ENCODE data around the gene CSNK2A1. TPM values are rescaled to one million over a fixed set of nuclear protein-coding genes. Genes with fewer than 3 reads are reported as not detected.

The CSNK2A1 gene
- total and polyA plus RNA-seq, 2 experiments from 2014 or later = 85.1 to 244 TPM

GRCh38 chr20:568097-568652 lies 24.6 kb upstream of the CSNK2A1 start:
- H3K4me3 ChIP-seq = no peak overlapping the region
- no peak overlapping the region for H3K4me3 Mint-ChIP-seq
- no peaks in the 10 kb centered on the region; the same call in 2 of the 3 replicates for H3K9me3 Mint-ChIP-seq
- H3K79me2 ChIP-seq (replicated peaks; ENCODE audit: insufficient read depth) = no peaks in the 10 kb centered on the region
- peaks cover 10% of the 10 kb centered on the region for H3K27me3 Mint-ChIP-seq (ENCODE audit: insufficient read depth, low read depth, poor library complexity)
- ATAC-seq (peak; percentile 48), DNase-seq (ENCODE audit: low spot score) (no peak)
- TF ChIP-seq ETS1 (IDR thresholded peaks at IDR 0.05) = no peak
- TF ChIP-seq NANOG (IDR thresholded peaks at IDR 0.05; ENCODE audit: borderline replicate concordance) = no peak
- TF ChIP-seq EZH2 (IDR thresholded peaks at IDR 0.05; ENCODE audit: low read depth, unreplicated experiment) = no peak
- no peak for TF ChIP-seq CREB1 (CRISPR knock-in tag; IDR thresholded peaks at IDR 0.05; ENCODE audit: low read depth)
- no peak for TF ChIP-seq ZNF331 (CRISPR knock-in tag; IDR thresholded peaks at IDR 0.05; ENCODE audit: low read depth)
- no peak for TF ChIP-seq STAT1 (IDR thresholded peaks at IDR 0.05; ENCODE audit: unreplicated experiment)
- no peak for TF ChIP-seq JUNB (IDR thresholded peaks at IDR 0.05; ENCODE audit: unreplicated experiment)
- TF ChIP-seq ZNF462 (CRISPR knock-in tag; IDR thresholded peaks at IDR 0.05) = no peak
- no peak for TF ChIP-seq REST (IDR thresholded peaks at IDR 0.05; ENCODE audit: unreplicated experiment)
- TF ChIP-seq ZNF114 (CRISPR knock-in tag; IDR thresholded peaks at IDR 0.05) = no peak
- TF ChIP-seq CTCF (conservative IDR thresholded peaks at IDR 0.05; ENCODE audit: low read depth in 2 of 2) = no peak
- no peak for TF ChIP-seq POLR2AphosphoS5 (IDR thresholded peaks at IDR 0.05; ENCODE audit: low read depth)
- no peak for TF ChIP-seq EZH2phosphoT487 (IDR thresholded peaks at IDR 0.05; ENCODE audit: unreplicated experiment)
- H3K9me2 ChIP-seq (ENCODE audit: insufficient read depth) = no peaks in the 10 kb centered on the region
- H3K4me2 ChIP-seq = peak overlapping the region; percentile 48; the same call in 1 of the 2 replicates
- H2AFZ ChIP-seq = peak overlapping the region; percentile 72; the same call in 1 of the 2 replicates
- H3K27ac ChIP-seq (ENCODE audit: low read depth) = no peak overlapping the region
- H3K36me3 ChIP-seq (ENCODE audit: insufficient read depth) = no peaks in the 10 kb centered on the region
- H3K4me1 ChIP-seq (ENCODE audit: insufficient read depth) = peaks cover 6% of the 10 kb centered on the region
- no peaks in the 10 kb centered on the region for H4K20me1 ChIP-seq (replicated peaks; ENCODE audit: insufficient read depth)
- H3K27me3 ChIP-seq (ENCODE audit: insufficient read depth) = no peaks in the 10 kb centered on the region
- H3K4me1 Mint-ChIP-seq = peaks cover 23% of the 10 kb centered on the region
- H3F3A ChIP-seq (replicated peaks; ENCODE audit: low read depth) = no peaks in the 10 kb centered on the region
- no peaks in the 10 kb centered on the region for H3K36me3 Mint-ChIP-seq (ENCODE audit: low read depth)
- no peak overlapping the region for H3K27ac Mint-ChIP-seq
